Osteoblast (primary cell): Measurements from ENCODE around the gene TPM1. TPM values are rescaled to one million over a fixed set of nuclear protein-coding genes. Genes with fewer than 3 reads are reported as not detected.

ENCODE experiments used
- DNase-seq: peaks from one replicate; pipeline ENCODE4 v3.0.0; 2011; ENCODE audit warnings: low spot score, mixed read lengths; ENCODE audit not compliant: insufficient read length; ENCODE audit errors: missing footprints
- H2AFZ ChIP-seq: 2 replicates; pipeline ENCODE4 v1.6.0; 2011; ENCODE audit warnings: mild to moderate bottlenecking, low read length
- H3K27ac ChIP-seq: 2 replicates; pipeline ENCODE4 v1.5.1; 2011; ENCODE audit warnings: mild to moderate bottlenecking, low read depth, low read length, moderate library complexity
- H3K27me3 ChIP-seq: 2 replicates; pipeline ENCODE4 v1.6.0; 2012; ENCODE audit warnings: mild to moderate bottlenecking, control low read depth, inconsistent platforms, low read length, moderate library complexity; ENCODE audit not compliant: insufficient read depth
- H3K36me3 ChIP-seq: 2 replicates; pipeline ENCODE4 v1.5.1; 2011; ENCODE audit warnings: mild to moderate bottlenecking, low read length, control low read depth, moderate library complexity; ENCODE audit not compliant: insufficient read depth
- H3K4me1 ChIP-seq: 2 replicates; pipeline ENCODE4 v1.5.1; 2011; ENCODE audit warnings: mild to moderate bottlenecking, low read length, control low read depth, moderate library complexity; ENCODE audit not compliant: insufficient read depth
- H3K4me2 ChIP-seq: 2 replicates; pipeline ENCODE4 v1.6.0; 2011; ENCODE audit warnings: mild to moderate bottlenecking, low read length; ENCODE audit not compliant: insufficient read depth
- H3K4me3 ChIP-seq: fragments of 200-600 bp; sonication (generic); 3 replicates; pipeline ENCODE4 v1.5.1; 2012; ENCODE audit warnings: mild to moderate bottlenecking, low read length, inconsistent platforms; ENCODE audit not compliant: insufficient read depth
- H3K79me2 ChIP-seq: 2 replicates; pipeline ENCODE4 v1.6.0; 2012; ENCODE audit warnings: mild to moderate bottlenecking, low read length, control low read depth, inconsistent platforms; ENCODE audit not compliant: insufficient read depth
- H3K9me3 ChIP-seq: 2 replicates; pipeline ENCODE4 v1.5.1; 2011; ENCODE audit warnings: low read depth, low read length, control low read depth
- H4K20me1 ChIP-seq: 2 replicates; pipeline ENCODE4 v1.6.0; 2012; ENCODE audit warnings: mild to moderate bottlenecking, low read length, control low read depth; ENCODE audit not compliant: insufficient read depth
- CTCF ChIP-seq: IDR thresholded peaks from 2 replicates; pipeline ENCODE4 v1.5.1; 2011; ENCODE audit warnings: mild to moderate bottlenecking, low read depth, low read length, moderate library complexity; ENCODE audit errors: extremely low read depth
- total RNA-seq: library from RNA; depleted of rRNA; stranded (reverse); fragments of >200 nt; gene quantifications from 2 replicates; pipeline ENCODE4 v1.2.3, GENCODE V29; 2012

The TPM1 gene
- total RNA-seq, 1 donor, result 1,563 TPM

- no peak overlapping the region for H3K4me3 ChIP-seq
- peak overlapping the region; percentile 94 for H3K27ac ChIP-seq
- H3K4me1 ChIP-seq, result peaks cover 57% of the 10 kb centered on the region
- TF ChIP-seq CTCF, result no peak
- H3K9me3 ChIP-seq, result no peaks in the 10 kb centered on the region
- H4K20me1 ChIP-seq, result no peaks in the 10 kb centered on the region
- DNase-seq, result no peak
- H3K79me2 ChIP-seq, result no peaks in the 10 kb centered on the region
- H2AFZ ChIP-seq, result no peak overlapping the region
- H3K36me3 ChIP-seq, result no peaks in the 10 kb centered on the region
- H3K27me3 ChIP-seq, result no peaks in the 10 kb centered on the region
- peak overlapping the region; percentile 49 for H3K4me2 ChIP-seq
Measured at GRCh38 chr15:63022181-63022580, 20.4 kb upstream of the TPM1 start.

GRCh38 chr15:63022663-63023062 lies 19.9 kb upstream of the TPM1 start:
- H3K36me3 ChIP-seq, result no peaks in the 10 kb centered on the region
- no peak for TF ChIP-seq CTCF
- H2AFZ ChIP-seq, result no peak overlapping the region
- DNase-seq, result no peak
- H3K27ac ChIP-seq, result peak overlapping the region; percentile 94
- peaks cover 57% of the 10 kb centered on the region for H3K4me1 ChIP-seq
- peak overlapping the region; percentile 49 for H3K4me2 ChIP-seq
- no peaks in the 10 kb centered on the region for H3K9me3 ChIP-seq
- no peaks in the 10 kb centered on the region for H3K27me3 ChIP-seq
- H3K4me3 ChIP-seq, result no peak overlapping the region
- H4K20me1 ChIP-seq, result no peaks in the 10 kb centered on the region
- no peaks in the 10 kb centered on the region for H3K79me2 ChIP-seq

GRCh38 chr15:63023351-63023945 lies 19.1 kb upstream of the TPM1 start:
- no peak for DNase-seq
- no peaks in the 10 kb centered on the region for H4K20me1 ChIP-seq

GRCh38 chr15:63025460-63025859 lies 17.1 kb upstream of the TPM1 start:
- H3K27me3 ChIP-seq, result no peaks in the 10 kb centered on the region
- no peak for DNase-seq
- no peaks in the 10 kb centered on the region for H4K20me1 ChIP-seq
- TF ChIP-seq CTCF, result no peak
- H3K9me3 ChIP-seq, result no peaks in the 10 kb centered on the region
- H3K27ac ChIP-seq, result no peak overlapping the region
- no peak overlapping the region for H3K4me3 ChIP-seq
- no peak overlapping the region for H2AFZ ChIP-seq
- H3K79me2 ChIP-seq, result no peaks in the 10 kb centered on the region
- peaks cover 44% of the 10 kb centered on the region for H3K4me1 ChIP-seq
- no peak overlapping the region for H3K4me2 ChIP-seq
- no peaks in the 10 kb centered on the region for H3K36me3 ChIP-seq

More at GRCh38 chr15:63023351-63023945, 19.1 kb upstream of the TPM1 start:
- Histone ChIP-seq H3K36me3 (no peaks in the 10 kb centered on the region), H3K9me3 (no peaks in the 10 kb centered on the region), H3K4me1 (peaks cover 54% of the 10 kb centered on the region), H3K27me3 (no peaks in the 10 kb centered on the region), H3K4me2 (peak overlapping the region; percentile 49), H3K27ac (peak overlapping the region; percentile 94), H2AFZ (peak overlapping the region; percentile 30), H3K79me2 (no peaks in the 10 kb centered on the region), H3K4me3 (no peak overlapping the region)
- no peak for TF ChIP-seq CTCF
